SU-DHL-6 (cell line): ENCODE results near the gene SLFNL1.

Experiments used
- EZH2phosphoT487 ChIP-seq: fragments of 200-600 bp; sonication (generic), shearing (Covaris generic); conservative IDR thresholded peaks from 2 replicates; pipeline ENCODE4 v1.6.1; 2018; ENCODE audit warnings: mild to moderate bottlenecking, antibody characterized with exemption, low read length, moderate library complexity, mixed read lengths
- TF ChIP-seq, protein P1 (sequence below): fragments of 200-600 bp; sonication (generic); IDR thresholded peaks from one replicate; pipeline ENCODE4 v1.5.1; 2017; ENCODE audit warnings: antibody characterized with exemption, mild to moderate bottlenecking, low read length, moderate library complexity; ENCODE audit not compliant: insufficient read depth, poor library complexity, severe bottlenecking

DNA sequence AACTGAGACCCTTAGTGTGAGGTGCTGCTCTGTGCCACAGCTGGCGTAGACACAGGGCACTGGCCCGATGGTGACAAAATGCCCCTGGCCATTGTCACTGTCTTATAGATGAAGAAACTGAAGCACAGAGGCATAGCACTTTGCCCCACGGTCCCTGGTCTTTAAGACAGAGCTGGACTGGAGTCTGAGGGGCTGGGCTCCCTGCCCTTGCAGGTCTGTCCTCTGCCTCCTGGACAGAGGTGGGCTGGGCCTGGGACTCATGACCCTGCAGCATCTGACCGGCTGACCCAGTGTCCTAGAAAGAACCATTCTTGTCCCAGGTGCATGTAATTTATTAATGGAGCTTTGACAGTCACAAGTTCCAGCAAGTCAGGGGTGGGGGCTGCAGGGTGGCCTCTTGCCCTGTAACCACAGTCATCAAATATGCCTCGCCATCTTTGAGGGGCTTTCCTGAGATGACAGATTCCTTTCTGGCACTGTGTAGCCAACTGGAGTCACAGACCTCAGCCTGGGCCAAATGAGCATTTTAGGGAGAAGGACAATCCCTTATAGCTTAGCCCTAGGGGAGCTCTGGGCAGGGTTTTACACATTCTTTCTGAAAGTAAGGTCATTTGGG, 6.1 kb downstream of the SLFNL1 start:
- no peak for TF ChIP-seq EZH2phosphoT487
- TF ChIP-seq, protein P1, sequence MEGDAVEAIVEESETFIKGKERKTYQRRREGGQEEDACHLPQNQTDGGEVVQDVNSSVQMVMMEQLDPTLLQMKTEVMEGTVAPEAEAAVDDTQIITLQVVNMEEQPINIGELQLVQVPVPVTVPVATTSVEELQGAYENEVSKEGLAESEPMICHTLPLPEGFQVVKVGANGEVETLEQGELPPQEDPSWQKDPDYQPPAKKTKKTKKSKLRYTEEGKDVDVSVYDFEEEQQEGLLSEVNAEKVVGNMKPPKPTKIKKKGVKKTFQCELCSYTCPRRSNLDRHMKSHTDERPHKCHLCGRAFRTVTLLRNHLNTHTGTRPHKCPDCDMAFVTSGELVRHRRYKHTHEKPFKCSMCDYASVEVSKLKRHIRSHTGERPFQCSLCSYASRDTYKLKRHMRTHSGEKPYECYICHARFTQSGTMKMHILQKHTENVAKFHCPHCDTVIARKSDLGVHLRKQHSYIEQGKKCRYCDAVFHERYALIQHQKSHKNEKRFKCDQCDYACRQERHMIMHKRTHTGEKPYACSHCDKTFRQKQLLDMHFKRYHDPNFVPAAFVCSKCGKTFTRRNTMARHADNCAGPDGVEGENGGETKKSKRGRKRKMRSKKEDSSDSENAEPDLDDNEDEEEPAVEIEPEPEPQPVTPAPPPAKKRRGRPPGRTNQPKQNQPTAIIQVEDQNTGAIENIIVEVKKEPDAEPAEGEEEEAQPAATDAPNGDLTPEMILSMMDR, result no peak
